OCI-LY7 (cell line): Measurements from ENCODE around the gene RBM33.

Experiments
- CTCF ChIP-seq: fragments of 200-600 bp; sonication (generic); conservative IDR thresholded peaks from 2 replicates; pipeline ENCODE4 v1.5.1; 2014; ENCODE audit warnings: mild to moderate bottlenecking, antibody characterized with exemption, low read length, moderate library complexity, mixed read lengths
- EZH2phosphoT487 ChIP-seq: fragments of 200-600 bp; sonication (generic); IDR thresholded peaks from 2 replicates; pipeline ENCODE4 v1.6.1; 2018; ENCODE audit warnings: low read depth, borderline replicate concordance, mild to moderate bottlenecking, mixed run types, antibody characterized with exemption, low read length, moderate library complexity, mixed read lengths

GRCh38 chr7:155711081-155711480 lies 66.6 kb downstream of the RBM33 start:
- TF ChIP-seq EZH2phosphoT487 = no peak
- no peak for TF ChIP-seq CTCF
